SH-SY5Y (cell line): Measurements from ENCODE around the gene IREB2.

ENCODE experiments used
- GATA2 ChIP-seq: IDR thresholded peaks from 2 replicates; pipeline ENCODE4 v1.6.1; 2011; ENCODE audit warnings: mild to moderate bottlenecking, low read depth, low read length
- GATA3 ChIP-seq: IDR thresholded peaks from 2 replicates; pipeline ENCODE4 v1.6.1; 2011; ENCODE audit warnings: low read depth, mild to moderate bottlenecking, low read length, moderate library complexity

DNA sequence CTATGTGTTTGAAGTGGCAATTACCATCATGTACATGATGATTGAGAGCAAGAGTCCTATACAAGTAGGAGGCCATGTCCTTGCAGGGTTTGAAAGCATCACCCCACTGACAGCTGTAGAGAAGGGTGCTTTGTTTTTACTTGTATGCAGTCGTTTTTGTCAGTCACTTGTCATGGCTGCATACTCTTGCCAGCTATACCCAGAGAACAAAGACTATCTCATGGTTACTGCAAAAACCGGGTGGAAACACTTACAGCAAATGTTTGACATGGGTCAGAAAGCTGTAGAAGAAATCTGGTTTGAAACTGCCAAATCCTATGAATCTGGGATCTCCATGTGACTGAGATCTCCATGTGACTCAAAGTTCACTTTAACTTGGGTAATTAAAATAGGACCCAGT is 95.3 kb downstream of the IREB2 start:
- no peak for TF ChIP-seq GATA2
- no peak for TF ChIP-seq GATA3
